Type B pancreatic cell (in vitro differentiated cells): ENCODE measurements around the gene GRB10. TPM values are rescaled to one million over a fixed set of nuclear protein-coding genes. Genes with fewer than 3 reads are reported as not detected.

Experiments
- DNase-seq: peaks from one replicate; pipeline ENCODE4 v3.0.0; 2021; ENCODE audit warnings: mixed read lengths; ENCODE audit not compliant: unreplicated experiment; ENCODE audit errors: extremely low spot score
- H3K27ac Mint-ChIP-seq: 2 replicates; pipeline ENCODE4 v1.8.0; 2021; ENCODE audit warnings: mild to moderate bottlenecking, mixed read lengths
- H3K27me3 Mint-ChIP-seq: 2 replicates; pipeline ENCODE4 v1.8.0; 2021; ENCODE audit warnings: mixed read lengths
- H3K36me3 Mint-ChIP-seq: 2 replicates; pipeline ENCODE4 v1.8.0; 2021; ENCODE audit warnings: mixed read lengths
- H3K4me1 Mint-ChIP-seq: one replicate; pipeline ENCODE4 v1.8.0; 2021; ENCODE audit warnings: mixed read lengths; ENCODE audit not compliant: unreplicated experiment
- H3K4me3 Mint-ChIP-seq: 2 replicates; pipeline ENCODE4 v1.8.0; 2021; ENCODE audit warnings: mild to moderate bottlenecking, mixed read lengths
- H3K9me3 Mint-ChIP-seq: 2 replicates; pipeline ENCODE4 v1.8.0; 2021; ENCODE audit warnings: mixed read lengths
- total RNA-seq: library from RNA; stranded (reverse); gene quantifications from 2 replicates; pipeline ENCODE4 v1.2.1, GENCODE V29; 2021; ENCODE audit warnings: low replicate concordance
- TF ChIP-seq, protein P1 (sequence below): fragments of 200-600 bp; sonication (generic); conservative IDR thresholded peaks from 2 replicates; pipeline ENCODE4 v1.5.0; 2021; ENCODE audit warnings: antibody characterized with exemption, mild to moderate bottlenecking

GRB10 gene
- total RNA-seq, 1 donor from 2014 or later = 42.3 TPM

DNA sequence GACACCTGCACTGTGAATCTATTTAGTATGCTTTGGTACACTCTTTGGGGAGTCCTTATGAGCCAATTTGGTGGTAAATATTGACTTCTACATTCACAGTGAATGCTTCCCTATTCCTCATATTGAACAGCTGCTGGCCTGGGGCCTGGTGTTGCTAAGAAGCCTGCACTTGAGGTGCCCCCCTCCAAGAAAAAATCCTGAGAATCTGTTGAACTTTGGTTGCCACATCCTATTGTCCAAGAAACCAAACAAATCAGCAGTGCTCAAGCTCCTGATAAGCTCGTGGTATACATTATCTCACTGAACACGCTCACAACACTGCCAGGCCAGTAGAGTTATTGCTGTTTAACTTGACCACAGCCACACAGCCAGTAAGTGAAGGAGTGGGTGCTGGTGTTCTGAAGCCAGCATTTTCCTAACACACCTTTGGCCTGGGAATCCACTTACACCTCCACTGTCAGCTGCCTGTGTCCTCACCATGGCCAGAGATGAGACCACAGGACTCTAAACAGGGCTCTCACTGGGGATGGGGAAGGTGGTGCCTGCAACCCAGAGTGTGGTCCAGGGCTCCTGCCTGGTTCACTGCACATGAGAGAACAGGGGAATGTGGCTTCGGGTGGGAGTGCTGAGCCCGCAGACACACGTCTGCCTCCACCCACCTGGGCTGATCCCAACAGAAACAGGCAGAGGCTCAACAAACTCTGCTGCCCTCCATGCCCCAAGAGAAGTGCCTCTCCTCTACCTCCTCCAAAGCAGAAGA, 224.2 kb downstream of the GRB10 start:
- Mint-ChIP-seq H3K27me3 (peaks cover 4% of the 10 kb centered on the region), H3K36me3 (no peaks in the 10 kb centered on the region), H3K4me3 (no peak overlapping the region), H3K27ac (peak overlapping the region; percentile 11), H3K4me1 (peaks cover 12% of the 10 kb centered on the region), H3K9me3 (no peaks in the 10 kb centered on the region)
- no peak for DNase-seq
- TF ChIP-seq, protein P1, sequence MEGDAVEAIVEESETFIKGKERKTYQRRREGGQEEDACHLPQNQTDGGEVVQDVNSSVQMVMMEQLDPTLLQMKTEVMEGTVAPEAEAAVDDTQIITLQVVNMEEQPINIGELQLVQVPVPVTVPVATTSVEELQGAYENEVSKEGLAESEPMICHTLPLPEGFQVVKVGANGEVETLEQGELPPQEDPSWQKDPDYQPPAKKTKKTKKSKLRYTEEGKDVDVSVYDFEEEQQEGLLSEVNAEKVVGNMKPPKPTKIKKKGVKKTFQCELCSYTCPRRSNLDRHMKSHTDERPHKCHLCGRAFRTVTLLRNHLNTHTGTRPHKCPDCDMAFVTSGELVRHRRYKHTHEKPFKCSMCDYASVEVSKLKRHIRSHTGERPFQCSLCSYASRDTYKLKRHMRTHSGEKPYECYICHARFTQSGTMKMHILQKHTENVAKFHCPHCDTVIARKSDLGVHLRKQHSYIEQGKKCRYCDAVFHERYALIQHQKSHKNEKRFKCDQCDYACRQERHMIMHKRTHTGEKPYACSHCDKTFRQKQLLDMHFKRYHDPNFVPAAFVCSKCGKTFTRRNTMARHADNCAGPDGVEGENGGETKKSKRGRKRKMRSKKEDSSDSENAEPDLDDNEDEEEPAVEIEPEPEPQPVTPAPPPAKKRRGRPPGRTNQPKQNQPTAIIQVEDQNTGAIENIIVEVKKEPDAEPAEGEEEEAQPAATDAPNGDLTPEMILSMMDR = no peak

DNA sequence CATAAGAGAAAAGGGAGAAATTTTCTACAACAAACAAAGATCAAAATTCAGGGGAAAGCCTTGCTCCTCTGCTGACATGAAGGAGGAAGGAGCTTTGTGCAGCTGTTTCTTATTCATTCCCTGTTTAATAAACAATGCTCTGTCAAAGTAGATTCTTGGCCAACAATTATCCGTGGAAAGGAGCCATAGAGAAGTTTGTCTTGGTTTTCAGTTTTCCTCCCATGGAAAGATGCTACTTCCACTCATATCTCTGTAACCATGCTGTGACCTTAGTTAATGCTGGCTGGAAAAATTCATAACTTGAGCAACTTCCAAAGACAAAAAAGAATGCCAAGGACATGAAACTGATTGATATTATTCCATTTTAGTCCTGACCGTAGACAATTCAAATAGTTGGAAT, 225.6 kb downstream of the GRB10 start:
- H3K4me3 Mint-ChIP-seq = no peak overlapping the region
- peaks cover 16% of the 10 kb centered on the region for H3K4me1 Mint-ChIP-seq
- H3K27ac Mint-ChIP-seq = no peak overlapping the region
- no peaks in the 10 kb centered on the region for H3K9me3 Mint-ChIP-seq
- peaks cover 4% of the 10 kb centered on the region for H3K27me3 Mint-ChIP-seq
- H3K36me3 Mint-ChIP-seq = no peaks in the 10 kb centered on the region
- DNase-seq = no peak
- TF ChIP-seq, protein P1 = no peak

DNA sequence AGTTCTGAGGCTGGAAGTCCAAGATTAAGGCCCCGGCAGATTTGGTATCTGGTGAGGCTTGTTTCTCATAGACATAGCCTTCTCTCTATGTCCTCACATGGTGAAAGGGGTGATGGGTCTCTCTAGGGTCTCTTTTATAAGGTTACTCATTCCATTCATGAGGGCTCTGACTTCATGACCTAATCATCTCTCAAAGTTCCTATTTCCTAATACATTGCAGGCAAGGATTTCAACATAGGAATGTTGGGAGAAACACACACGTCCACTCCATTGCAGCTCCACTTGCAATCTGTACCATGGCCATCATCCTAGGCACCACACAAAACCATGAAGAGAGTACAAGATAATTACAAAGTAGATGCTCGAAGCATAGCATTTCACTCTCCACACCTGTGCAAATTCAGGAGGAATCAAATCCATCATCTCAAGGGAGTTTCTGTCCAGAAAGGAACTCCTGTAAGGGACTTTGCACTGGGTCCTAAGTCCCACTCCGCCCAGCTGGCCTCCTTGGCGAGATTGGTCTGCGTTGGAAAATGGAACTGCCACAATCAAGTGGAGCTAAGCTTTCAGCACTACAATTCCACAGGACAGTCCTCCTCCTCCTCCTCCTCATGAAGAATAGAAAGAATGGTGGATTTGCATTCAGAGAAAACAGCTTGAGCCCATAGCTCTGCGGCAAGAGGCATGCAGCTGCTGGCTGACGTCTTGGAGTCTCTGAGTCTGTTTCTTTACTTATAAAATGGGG, 226.3 kb downstream of the GRB10 start:
- Mint-ChIP-seq H3K9me3 (no peaks in the 10 kb centered on the region), H3K4me3 (peak overlapping the region; percentile 22), H3K4me1 (peaks cover 16% of the 10 kb centered on the region)

DNA sequence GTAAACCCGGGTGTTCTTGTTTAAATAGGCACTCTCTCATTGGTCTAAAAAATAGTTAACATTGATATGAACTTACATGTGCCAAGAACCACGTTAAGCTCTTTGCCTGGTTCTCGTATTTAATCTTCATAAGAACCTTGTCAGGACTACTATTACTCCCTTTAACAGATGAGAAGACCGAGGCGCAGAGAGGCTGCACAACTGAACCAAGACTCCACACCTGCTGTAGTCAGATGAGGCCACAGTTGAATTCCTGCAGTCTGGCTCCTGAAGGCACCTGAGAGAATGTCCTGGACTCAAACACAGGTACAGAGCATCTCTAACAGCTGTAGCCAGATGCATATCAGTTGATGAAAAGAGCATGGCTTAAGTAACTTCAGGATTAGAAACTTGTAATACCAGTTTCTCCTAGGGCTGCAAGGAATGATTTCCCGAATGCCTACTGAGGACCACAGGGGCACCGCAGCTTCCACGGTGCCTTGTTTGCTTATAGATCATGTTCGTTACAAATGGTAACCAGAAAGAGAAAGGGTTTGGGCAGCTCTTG, 227.0 kb downstream of the GRB10 start:
- Mint-ChIP-seq H3K4me1 (peaks cover 12% of the 10 kb centered on the region), H3K4me3 (no peak overlapping the region), H3K36me3 (no peaks in the 10 kb centered on the region), H3K9me3 (no peaks in the 10 kb centered on the region), H3K27ac (no peak overlapping the region), H3K27me3 (peaks cover 4% of the 10 kb centered on the region)
- no peak for DNase-seq
- TF ChIP-seq, protein P1 = no peak

More for the DNA sequence above, 226.3 kb downstream of the GRB10 start:
- H3K27me3 Mint-ChIP-seq = peaks cover 4% of the 10 kb centered on the region
- no peak for DNase-seq
- no peaks in the 10 kb centered on the region for H3K36me3 Mint-ChIP-seq
- H3K27ac Mint-ChIP-seq = no peak overlapping the region
- TF ChIP-seq, protein P1 = no peak

DNA sequence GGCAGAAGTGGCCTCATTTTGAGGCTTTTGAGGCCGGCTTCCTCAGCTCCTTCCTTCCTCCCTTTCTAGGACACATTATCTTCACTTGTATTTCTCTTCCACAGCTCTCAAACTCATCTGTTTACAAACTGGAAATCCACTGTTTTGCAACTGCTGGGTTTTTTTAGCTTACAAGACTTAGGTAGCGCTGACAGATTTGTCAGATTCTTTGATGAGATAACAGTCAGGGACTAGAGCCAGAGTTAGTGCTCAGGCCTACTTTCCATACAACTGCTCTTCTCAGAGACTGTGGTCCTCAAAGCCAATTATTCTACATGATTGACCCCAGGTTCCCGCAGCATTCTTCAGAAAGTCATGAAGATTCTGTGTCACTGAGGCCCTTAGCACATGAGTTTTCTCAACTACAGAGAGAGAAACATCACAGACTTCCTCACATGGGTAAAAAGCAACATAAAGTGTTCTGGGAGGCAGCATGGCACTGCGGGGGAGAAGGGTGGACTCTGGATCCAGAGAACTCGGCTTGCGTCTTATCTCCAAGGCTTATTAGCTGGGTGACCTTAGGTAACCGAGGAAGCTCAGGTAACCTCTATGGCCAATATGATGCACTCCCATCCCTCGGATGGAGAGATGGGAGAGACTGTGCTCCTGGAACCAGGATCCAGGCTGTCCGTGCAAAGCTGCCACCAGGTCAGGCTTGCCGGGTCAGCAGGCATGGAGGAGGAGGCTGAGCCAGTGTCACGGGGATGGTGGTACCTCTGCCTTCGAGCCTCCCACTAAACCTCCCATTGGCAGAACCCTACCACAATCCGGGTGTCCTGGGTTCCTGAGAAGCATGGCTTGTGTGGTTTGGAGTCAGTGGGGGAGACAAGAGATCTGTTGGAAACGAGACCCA, 228.0 kb downstream of the GRB10 start:
- TF ChIP-seq, protein P1 = no peak
- no peaks in the 10 kb centered on the region for H3K9me3 Mint-ChIP-seq
- peak; percentile 42 for DNase-seq

More for the DNA sequence above, 228.0 kb downstream of the GRB10 start:
- H3K4me3 Mint-ChIP-seq = no peak overlapping the region
- H3K4me1 Mint-ChIP-seq = peaks cover 9% of the 10 kb centered on the region
- H3K36me3 Mint-ChIP-seq = no peaks in the 10 kb centered on the region
- peaks cover 4% of the 10 kb centered on the region for H3K27me3 Mint-ChIP-seq
- H3K27ac Mint-ChIP-seq = peak overlapping the region; percentile 37
